ENCODE data around the gene ABCA5.

The ABCA5 gene, protein sequence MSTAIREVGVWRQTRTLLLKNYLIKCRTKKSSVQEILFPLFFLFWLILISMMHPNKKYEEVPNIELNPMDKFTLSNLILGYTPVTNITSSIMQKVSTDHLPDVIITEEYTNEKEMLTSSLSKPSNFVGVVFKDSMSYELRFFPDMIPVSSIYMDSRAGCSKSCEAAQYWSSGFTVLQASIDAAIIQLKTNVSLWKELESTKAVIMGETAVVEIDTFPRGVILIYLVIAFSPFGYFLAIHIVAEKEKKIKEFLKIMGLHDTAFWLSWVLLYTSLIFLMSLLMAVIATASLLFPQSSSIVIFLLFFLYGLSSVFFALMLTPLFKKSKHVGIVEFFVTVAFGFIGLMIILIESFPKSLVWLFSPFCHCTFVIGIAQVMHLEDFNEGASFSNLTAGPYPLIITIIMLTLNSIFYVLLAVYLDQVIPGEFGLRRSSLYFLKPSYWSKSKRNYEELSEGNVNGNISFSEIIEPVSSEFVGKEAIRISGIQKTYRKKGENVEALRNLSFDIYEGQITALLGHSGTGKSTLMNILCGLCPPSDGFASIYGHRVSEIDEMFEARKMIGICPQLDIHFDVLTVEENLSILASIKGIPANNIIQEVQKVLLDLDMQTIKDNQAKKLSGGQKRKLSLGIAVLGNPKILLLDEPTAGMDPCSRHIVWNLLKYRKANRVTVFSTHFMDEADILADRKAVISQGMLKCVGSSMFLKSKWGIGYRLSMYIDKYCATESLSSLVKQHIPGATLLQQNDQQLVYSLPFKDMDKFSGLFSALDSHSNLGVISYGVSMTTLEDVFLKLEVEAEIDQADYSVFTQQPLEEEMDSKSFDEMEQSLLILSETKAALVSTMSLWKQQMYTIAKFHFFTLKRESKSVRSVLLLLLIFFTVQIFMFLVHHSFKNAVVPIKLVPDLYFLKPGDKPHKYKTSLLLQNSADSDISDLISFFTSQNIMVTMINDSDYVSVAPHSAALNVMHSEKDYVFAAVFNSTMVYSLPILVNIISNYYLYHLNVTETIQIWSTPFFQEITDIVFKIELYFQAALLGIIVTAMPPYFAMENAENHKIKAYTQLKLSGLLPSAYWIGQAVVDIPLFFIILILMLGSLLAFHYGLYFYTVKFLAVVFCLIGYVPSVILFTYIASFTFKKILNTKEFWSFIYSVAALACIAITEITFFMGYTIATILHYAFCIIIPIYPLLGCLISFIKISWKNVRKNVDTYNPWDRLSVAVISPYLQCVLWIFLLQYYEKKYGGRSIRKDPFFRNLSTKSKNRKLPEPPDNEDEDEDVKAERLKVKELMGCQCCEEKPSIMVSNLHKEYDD (N-terminal part only)

DNA sequence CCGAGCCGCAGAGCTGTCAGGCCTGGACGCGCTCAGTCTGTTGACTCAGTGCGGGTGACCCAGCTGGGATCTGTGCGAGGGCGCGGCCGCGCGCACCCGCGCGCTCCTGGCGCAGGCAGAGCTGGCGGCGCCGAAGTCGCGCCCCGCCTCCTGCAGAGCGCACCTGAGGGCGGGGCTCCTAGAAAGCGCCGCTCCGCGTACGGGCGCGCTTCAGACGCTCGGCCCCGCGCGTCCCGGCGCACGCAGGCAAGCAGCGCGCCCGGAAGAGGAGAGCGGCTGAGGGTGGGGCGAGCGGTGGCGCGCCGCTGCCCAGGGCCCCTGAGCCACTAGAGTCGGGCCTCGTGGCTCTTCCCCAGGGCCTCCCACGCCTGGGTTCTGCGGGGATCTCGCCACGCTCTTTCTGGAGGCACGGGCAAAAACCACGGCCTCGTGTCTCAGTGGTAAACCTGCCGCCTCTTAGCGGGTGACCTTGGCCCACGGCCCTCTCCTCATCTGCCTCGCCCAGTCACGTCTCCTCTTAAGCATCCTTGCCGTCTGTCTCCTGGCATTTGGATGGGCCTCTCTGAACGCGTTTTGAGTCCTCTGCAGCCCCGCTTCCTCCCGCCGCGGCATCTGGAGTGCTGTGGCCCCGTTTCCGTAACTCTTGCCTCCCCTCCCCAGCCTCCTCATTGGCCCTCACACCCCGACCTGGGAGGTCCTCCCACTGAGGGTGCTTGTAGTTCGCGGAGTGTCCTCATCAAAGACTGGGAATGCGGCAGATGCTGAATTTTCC, at the start of gene ABCA5:
Gene ABCA5, minus strand, starts transcription at position 74 of the 772 bp plus-strand sequence. CDS start 12,718 bp downstream, outside the sequence.
- DNase-seq (ENCODE audit: low read depth) = peak; percentile 45

DNA sequence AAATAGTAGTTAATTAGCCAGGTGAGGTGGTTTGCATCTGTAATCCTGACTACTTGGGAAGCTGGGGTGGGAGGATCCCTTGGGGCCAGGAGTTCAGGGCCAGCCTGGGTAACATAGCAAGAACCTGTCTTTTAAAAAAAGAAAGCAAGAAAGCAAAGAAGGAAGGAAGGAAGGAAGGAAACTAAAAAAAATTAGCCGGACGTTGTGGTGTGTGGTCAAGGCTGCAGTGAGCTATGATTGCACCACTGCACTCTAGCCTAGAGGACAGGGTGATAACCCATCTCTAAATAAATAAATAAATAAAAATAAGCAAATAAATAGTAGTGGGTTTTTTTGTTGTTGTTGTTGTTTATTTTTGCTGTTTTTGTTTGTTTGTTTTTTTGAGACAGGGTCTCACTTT, 48.3 kb upstream of the ABCA5 start:
- DNase-seq (ENCODE audit: low read depth) = no peak

DNA sequence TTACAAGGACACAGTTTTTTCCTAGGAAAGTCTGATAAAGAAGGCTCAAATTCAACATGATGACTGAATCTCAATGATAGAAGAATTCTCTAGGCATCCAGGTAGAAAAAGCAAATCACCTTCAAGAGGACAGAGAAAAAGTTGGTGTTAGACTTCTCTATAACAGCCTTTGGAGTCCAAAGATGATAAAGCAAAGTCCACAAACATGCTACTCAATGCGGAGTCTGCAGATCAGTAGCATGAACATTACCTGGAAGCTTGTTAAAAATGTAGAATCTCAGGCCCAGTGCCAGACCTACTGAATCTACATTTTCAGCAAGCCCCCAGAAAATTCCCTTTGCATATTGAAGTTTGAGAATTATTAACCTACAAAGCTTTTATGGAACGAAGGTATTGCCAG, 46.1 kb upstream of the ABCA5 start:
- no peak for DNase-seq (ENCODE audit: low read depth)

DNA sequence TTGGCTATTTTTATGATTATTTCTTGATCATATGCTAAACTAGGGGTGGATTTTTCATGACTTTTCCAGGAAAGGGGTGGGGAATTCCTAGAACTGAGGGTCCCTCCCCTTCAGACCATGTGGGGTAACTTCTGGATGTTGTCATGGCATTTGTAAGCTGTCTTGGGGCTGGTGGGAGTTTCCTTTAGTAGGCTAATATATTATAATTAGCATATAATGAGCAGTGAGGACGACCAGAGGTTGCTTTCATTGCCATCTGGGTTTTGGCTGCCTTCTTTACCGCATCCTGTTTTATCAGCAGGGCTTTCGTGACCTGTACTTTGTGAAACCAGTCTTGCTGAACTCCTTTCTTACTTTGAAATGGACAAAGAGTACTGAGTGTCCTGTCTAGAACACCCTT, 40.4 kb upstream of the ABCA5 start:
- DNase-seq (ENCODE audit: low read depth) = no peak

DNA sequence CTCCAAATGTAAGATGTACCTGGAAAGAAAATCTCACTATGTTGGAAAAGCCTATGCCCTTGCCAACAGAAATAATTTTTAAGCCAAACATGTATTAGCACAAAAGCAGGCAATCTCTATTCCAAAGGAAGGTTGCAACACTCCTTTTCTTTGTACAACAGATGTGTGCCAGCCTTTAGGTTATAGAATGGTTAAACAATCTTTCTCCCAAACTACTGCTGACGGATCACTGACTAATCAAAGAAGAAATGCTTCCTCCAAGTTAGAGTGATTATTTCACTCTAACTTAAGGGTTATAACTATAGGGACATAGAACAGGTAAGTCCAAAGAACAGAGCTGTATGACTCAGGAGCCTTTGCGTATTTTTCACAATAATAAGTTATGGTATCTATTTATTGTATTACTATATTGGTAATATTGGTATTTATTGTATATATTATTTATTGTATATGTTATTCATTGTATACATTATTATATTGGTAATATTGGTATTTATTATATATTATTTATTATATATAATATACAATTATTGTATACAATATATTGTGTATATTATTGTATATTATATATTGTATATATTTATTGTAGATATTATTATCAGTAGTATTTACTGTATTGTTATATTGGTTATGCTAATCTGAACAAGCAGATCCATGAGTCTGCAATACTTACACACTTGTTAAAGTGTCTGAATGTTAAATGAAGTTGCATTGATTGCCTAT, 36.7 kb upstream of the ABCA5 start:
- no peak for DNase-seq (ENCODE audit: low read depth)

DNA sequence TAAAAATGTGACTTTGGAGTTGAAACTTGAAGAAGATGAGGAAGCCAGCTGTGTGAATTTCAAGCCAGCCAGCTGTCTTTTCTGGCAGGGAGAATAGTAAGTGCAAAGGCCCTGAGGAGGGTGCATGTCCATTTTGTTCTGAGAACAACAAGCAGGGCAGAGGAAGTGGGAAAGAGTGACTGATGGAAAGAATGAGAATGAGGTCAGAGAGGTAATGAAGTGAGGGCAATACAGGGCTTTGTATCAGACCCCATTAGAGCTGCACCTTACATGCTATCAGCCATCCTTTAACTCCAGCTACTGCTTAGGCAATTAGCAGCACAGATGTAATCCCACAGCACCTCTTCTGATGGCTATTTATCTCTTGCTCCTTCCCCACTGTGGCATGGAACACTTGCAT, 34.2 kb upstream of the ABCA5 start:
- DNase-seq (ENCODE audit: low read depth) = no peak

DNA sequence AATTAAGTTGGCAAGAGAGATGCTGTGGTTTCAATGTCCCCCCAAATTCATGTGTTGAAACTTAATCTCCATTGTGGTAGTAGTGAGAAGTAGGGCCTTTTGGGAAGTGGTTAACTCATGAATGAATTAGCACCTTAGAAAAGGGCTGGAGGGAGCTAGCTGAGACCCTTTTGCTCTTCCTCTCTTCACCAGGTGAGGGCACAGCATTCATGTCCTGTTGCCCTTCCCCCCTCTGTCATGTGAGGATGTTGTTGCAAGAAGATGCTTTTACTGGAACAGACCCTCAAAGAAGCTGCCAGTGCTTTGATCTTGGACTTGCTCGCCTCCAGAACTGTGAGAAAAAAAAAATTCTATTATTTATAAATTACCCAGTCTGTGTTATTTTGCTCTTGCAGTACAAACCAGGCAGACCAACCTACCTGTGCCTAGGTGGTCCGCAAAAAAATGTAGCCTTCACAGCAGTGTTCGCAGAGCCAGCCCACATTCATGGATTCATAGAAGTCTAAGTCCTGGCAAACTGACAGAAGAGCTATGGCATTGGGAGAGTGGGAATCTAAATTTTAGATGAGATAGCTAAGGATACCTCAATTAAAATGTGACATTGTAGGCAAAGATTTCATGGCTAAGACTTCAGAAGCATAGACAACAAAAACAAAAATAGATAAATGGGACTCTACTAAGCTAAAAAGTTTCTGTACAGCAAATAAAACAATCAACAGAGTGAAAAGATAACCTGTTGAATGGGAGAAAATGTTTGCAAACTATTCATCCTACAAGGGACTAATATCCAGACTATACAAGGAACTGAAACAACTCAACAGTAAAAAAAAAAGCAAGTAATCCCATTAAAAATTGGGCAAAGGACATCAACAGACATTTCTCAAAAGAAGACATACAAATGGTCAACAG, 32.0 kb upstream of the ABCA5 start:
- DNase-seq (ENCODE audit: low read depth) = no peak

DNA sequence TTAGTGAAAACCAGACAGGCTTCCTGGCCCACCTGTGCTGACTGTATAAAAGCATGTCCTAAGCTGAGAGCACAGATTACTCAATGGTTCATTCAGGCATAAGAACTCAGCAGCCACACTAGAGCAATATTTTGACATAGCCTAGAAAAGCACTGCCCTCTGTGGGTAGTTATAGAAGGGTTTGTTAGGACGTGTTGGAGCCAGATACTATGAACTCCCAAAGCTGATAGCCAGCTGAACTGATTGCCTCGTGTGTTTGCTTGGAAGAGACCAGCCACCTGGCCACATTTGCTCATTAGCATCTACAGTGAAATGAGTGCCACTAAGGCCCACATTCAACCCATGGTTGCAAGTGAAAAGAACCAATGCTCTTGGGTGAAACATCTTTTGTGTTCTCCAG, 30.8 kb upstream of the ABCA5 start:
- DNase-seq (ENCODE audit: low read depth) = no peak

DNA sequence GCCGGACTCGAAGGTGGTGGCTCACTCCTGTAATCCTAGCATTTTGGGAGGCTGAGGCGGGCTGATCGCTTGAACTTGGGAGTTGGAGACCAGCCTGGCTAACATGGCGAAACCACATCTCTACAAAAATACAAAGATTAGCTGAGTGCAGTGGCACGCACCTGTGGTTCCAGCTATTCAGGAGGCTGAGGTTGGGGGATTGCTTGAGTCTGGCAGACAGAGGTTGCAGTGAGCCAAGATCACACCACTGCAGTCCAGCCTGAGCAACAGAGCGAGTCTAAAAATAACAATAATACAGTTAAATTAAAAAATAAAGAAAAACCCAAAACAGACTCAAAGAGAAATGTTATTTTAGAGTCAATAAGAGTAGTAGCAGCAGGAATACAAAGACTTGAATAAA, 29.7 kb upstream of the ABCA5 start:
- DNase-seq (ENCODE audit: low read depth) = no peak

DNA sequence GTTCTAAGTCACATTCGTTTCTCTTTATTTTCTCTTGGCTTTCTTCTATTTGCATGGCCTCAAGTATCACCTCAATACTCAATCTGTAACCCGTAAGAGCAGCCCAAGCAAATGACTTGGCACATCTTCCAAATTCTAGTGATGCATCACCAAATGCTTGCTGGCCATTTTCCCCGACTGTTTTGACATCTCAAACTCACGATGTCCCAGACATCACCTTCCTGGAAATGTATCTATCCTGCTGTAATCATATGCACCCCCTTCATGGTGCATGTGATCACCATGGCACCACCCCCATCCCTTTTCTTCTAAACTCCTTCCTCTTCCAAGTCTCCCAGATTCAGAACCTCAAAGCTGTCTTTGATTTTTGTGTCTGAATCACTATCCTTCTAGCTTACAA, 24.0 kb upstream of the ABCA5 start:
- no peak for DNase-seq (ENCODE audit: low read depth)

DNA sequence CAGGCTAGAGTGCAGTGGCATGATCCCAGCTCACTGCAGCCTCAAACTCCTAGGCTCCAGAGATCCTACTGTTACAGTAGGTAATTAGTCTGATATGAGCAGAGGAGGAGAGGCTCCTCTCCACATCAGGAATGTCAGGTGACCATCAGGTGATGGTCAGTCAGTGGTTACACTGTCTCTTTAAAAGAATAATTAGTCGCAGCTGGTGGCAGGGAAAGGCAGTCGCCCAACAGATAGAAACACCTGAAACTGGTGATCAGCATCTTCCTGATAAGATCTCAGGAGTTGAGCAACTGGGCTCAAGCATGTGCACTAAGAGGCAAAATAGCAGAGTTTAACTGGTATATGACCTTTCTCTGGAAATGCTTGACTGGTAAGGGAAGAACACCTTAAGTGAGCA, 21.5 kb upstream of the ABCA5 start:
- no peak for DNase-seq (ENCODE audit: low read depth)

DNA sequence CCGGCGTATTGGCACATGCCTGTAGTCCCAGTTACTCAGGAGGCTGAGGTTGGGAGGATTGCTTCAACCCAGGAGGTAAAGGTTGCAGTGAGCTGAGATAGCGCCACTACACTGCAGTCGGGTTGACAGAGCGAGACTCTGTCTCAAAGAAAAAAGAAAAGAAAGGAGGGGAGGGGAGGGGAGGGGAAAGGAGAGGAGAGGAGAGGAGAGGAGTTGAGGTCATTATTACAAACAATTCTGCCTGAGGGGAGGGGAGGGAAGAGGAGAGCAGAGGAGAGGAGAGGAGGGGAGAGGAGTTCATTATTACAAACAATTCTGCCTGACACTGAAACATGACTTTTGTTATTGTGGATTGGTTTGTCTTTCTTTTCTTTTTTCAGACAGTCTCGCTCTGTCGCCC, 19.8 kb upstream of the ABCA5 start:
- no peak for DNase-seq (ENCODE audit: low read depth)

DNA sequence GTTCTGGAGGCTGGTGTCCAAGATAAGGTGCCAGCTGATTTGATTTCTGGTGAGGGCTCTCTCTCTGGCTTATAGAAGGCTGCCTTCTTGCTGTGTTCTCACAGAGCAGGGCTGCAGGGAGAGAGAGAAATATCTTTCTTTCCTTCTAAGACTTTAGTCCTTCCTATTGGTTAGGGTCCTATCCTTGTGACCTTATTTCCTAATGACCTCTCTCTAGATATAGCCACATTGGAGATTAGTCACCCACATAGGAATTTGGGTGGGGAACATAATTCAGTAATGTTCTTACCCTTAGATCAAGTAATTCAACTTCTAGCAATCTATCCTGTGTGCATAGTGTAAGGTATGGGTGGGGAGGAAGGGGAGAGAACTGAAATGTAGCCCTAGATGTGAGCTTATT, 18.0 kb upstream of the ABCA5 start:
- DNase-seq (ENCODE audit: low read depth) = no peak

DNA sequence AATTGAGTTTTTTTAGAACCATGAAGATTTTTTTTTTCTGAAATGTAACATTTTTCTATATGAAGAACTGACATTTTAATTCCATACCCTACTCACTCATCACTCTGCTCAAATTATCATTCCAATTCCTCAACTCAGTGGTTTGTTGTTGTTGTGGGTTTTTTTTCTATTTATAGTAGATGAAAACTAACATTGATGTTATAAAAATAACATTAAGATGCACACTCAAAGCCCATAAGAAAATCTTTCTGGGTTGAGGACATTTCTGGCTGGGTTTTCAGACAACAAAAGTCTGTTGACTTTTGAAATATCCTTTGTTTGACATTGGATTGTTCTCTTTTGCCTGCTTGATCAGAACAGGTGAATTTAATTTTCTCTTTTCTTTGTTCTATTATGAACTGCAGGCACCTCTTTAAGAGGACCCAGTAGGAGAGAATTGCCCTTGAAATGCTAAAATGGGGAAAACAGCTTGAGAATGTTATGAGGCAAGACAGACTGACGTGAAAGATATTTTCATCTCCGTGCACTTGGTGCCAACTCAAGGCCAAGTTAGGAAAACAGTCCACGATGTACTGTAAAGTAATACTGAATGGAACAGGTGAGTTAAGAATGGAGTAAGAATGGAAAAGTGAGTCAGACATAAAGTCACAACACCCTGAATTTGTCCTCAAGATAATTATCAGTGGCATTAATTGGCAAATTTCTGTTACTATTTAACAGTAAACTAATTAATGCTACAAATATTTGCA, 16.1 kb upstream of the ABCA5 start:
- no peak for DNase-seq (ENCODE audit: low read depth)

DNA sequence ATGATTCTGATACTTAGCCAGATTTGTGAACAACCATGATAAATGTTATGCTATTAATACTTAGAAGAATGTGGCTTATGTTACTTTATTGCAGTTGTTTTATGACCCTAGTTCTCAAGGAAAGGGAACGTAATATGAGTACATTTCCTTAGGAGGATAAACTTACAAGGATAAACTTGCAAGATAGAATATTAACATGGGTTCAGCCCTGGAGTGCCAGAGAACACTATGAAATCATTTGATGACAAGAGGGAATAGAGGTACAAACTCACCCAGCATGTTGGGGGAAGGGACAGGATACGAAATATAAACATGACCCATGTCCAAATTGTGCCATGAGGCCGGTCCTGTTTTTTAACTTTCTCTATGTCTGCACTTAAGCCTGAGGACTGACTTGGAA, 13.0 kb upstream of the ABCA5 start:
- DNase-seq (ENCODE audit: low read depth) = no peak

DNA sequence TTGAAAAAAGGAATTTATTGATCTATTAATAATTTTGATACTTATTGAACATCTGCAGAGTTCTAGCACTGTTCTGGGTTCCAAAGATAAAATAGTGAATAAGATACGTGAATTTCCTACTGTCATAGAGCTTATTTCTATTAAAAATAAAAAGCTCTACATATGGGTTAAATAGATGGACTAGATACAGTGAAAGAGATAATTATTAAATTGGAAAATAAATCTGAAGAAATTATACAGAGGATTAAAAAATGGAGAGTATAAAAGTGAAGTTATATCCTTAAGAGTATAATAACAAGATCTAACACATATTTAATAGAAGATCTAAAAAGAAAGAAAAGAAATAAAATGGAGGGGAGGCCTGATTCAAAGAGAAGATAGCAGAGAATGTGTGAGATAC, 10.1 kb upstream of the ABCA5 start:
- DNase-seq (ENCODE audit: low read depth) = no peak

DNA sequence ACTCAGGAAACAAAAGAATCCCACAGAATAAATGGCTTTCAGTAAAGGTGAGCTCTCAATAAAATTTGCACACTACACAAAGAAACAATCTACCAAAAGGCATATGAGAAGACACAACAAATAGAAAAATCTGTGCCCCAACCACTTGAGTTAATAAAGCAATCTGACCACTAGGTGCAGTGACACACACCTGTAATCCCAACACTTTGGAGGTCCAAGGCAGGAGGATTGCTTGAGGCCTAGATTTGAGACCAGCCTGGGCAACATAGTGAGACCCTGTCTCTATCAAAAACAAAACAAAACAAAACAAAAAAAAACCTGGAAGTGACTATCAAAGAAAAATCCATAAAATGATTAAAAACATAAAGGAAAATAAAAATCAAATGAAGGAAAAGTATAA, 9.6 kb upstream of the ABCA5 start:
- no peak for DNase-seq (ENCODE audit: low read depth)

DNA sequence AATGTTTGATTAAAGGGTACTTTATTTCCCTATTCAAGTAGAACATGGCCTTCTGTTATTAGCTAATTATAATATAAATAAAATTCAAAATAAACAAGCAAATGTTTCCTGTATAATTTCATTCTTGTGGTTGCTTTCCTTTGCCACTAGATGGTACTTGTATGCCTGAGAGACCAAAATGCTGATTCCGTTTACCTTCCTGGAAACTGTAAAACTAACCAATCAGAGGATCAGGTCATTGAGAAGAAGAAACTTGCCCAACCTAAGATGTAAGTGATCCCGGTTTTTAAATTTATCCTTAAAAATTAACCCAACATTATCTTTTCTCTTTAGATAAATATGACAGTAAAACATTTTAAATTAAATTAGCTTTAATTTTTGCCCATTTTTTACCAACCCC, 8.1 kb upstream of the ABCA5 start:
- no peak for DNase-seq (ENCODE audit: low read depth)

DNA sequence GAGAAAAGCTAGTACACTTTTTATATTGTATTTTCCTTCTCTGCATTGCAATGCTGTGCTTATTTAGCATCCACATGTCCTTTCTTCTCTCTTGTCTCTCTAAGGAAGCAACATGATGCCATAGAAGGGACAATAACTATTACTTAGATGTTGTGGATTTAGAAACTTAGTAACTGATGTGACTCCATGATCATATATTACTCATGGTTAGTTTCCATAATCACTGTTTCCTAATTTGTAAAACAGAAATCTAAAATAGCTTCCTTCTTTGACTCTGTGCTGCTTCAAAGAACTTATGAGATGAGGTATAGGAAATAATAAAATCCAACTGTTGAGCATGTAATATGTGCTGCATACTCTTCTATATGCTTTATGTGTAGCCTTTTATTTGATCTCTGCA, 6.6 kb upstream of the ABCA5 start:
- no peak for DNase-seq (ENCODE audit: low read depth)

Measured in stromal cell of bone marrow (primary cell).